CD1c-positive myeloid dendritic cell (primary cell): Measurements from ENCODE around the gene LZTFL1.
"Not testable (repeated sequence)": the region's sequence is repeated elsewhere in the genome, so short reads cannot be mapped to it uniquely, and the experiment has no call there.

Experiments
- DNase-seq: peaks from one replicate; pipeline ENCODE4 v3.0.0-alpha.2; 2016; ENCODE audit errors: extremely low spot score

Gene LZTFL1

DNA sequence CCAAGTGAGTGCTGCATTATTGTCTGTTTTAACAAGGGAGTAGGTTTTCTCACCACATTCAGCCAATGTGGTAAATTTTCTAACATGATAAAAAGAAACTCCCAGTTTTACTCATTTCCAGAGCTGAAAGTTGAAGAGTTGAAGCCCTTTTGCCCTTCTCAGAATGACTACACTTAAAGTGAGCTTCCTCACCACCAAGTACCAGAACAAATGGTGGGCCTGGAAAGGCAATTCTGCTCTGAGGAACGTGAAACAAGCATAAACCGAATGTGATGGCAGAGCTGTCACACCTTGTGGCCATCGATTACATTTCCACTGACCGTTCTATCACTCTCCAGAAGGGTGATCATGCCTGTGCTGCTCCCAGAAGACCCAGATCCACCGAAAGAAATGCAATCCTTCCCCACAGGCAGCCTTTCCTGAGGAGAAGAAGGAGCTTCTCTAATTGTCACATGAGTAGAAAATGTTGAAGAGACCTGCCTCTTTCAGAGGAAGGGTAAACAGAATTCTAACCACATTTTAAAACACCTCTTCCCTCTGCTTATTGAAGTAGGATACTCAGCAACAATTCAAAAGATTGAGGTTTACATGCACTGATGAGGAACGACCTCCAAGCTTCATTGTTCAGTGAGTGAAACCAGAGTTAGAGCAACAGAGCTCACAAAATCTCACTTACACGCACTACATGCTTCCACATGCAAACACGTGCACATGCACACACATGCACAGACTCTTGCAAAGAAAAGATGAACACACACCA, 23.0 kb upstream of the LZTFL1 start:
- DNase-seq = peak; percentile 12

- no peak for DNase-seq
Observed at GRCh38 chr3:45861043-45861719, 19.3 kb upstream of the LZTFL1 start.

DNA sequence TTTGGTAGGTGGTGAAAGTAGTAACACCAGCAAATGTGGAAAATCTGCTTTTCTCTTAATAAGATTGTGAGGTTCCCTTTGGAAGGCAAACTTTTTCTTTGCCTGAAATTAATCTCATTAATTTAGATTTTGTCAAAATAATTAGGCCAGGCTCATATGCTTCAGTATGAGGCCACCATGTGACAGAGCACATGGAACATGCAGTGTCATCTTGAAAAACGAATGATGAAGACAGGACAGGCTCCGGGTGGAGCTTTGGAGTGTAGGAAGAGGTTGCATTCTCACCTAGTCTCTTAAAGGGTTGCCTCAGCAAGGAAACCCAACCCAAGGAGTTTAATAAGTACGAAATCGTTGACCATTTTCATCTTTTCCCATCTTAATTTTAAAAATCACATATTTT, 18.6 kb upstream of the LZTFL1 start:
- no peak for DNase-seq

DNA sequence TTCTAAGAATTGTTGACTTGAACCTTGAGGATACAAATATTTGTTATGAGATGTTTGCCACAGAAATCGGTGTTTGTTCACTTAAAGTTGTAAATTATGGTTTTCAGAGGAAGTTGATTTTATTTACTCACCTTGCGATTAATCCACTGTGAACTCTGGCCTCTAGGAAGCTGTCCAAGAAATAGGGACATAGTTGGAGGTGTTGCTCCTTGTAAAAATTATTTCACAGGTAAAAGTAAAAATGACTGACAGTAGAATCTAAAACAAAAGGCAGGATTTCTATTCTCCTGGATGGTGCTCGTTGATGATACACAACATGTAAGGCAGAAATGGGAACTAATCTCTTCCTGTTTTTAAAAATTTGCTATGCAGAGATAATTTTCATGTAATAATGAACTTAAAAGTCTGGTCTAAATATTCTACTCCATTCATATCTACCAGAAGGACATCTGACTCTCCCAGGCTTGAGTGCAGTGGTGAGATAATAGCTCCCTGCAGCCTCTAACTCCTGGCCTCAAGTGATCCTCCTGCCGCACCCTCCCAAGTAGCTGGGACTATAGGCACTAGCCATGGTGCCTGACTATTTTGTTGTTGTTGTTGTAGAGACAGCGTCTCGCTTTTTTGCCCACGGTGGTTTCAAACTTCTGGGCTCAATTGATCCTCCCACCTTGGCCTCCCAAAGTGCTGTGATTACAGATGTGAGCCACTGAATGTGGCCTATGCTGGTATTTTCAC, 17.1 kb upstream of the LZTFL1 start:
- DNase-seq = peak; percentile 4

DNA sequence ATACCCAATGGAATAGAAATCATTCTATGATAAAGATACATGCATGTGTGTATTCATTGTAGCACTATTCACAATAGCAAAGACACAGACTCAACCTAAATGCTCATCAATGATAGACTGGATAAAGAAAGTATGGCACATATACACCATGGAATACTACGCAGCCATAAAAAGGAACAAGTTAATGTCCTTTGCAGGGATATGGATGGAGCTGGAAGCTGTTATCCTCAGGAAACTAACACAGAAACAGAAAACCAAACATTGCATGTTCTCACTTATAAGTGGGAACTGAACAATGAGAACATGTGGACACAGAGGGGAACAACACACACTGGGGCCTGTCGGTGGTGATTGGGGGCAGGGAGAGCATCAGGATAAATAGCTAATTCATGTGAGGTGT, 15.1 kb upstream of the LZTFL1 start:
- not testable (repeated sequence) for DNase-seq

DNA sequence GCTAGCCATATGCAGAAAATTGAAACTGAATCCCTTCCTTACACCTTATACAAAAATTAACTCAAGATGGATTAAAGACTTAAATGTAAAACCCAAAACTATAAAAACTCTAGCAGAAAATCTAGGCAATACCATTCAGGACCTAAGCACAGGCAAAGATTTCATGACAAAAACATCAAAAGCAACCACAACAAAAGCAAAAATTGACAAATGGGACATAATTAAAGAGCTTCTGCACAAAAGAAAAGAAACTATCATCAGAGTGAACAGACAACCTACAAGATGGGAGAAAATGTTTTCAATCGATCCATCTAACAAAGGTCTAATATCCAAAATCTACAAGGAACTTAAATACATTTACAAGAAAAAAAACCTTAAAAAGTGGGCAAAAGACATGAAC, 14.4 kb upstream of the LZTFL1 start:
- not testable (repeated sequence) for DNase-seq

DNA sequence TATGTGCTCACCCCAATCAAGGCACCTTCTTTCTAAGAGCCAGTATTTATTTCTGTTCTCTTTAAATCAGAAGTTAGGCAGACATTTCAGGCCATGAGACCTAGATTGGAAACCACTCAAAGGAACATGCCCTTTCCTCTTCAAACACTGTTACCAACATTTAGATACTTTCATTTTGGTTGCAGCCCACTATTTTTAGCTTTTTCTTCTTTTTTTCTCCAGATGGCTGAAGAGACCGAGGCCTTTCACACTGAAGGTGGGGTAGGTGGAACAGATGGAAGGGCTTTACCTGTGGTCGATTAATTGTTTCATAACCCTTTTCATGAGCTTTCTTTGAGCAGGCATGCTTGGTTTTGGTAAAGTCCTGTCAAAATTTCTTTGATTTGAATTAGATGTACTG, 10.9 kb upstream of the LZTFL1 start:
- no peak for DNase-seq

- DNase-seq = no peak
Observed at GRCh38 chr3:45848392-45848791, 6.5 kb upstream of the LZTFL1 start.

DNA sequence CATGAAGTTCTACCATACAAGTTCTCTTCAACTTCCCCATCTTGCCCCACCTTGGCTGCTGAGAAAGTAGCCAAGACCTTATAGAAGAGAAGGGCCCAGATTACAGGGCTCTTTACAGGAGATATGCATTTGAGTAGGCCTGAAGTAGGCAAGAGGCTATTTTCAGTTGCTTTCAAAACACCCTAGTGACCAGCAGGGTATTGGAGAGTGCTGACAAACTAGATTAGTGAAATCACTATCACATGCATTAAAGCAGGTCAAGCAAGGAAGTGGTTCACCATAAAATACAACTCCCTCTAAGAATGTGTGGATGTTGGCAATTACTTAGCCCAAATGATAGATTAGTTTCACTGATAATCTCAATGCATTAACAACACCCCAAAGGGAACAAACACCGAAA, 2.7 kb upstream of the LZTFL1 start:
- no peak for DNase-seq

- DNase-seq = no peak
Observed at GRCh38 chr3:45842851-45843625, 1.1 kb upstream of the LZTFL1 start.

DNA sequence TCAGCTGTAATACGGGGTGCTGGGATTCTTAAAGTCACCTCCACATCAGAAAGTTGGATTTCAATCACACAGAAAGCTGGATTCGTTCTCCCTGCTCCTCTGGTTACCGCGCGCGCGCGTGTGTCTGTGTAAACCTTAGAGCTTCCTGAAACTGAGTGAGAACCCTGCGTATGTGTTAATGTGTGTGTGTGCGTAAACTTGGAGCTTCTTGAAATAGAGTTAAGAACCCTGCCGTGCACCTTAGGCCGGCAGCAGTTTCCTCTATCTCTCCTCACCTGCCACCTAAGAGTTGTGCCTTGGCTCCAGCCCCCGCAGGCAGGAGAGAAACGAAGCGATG, 531 bp downstream of the LZTFL1 start:
- DNase-seq = peak; percentile 60

- no peak for DNase-seq
Observed at GRCh38 chr3:45838466-45838865, 3.5 kb downstream of the LZTFL1 start.

- DNase-seq = no peak
Observed at GRCh38 chr3:45832699-45833098, 9.2 kb downstream of the LZTFL1 start.

GRCh38 chr3:45830121-45830520, 11.8 kb downstream of the LZTFL1 start:
- no peak for DNase-seq

GRCh38 chr3:45826908-45827307, 15.0 kb downstream of the LZTFL1 start:
- no peak for DNase-seq

- DNase-seq = no peak
Observed at GRCh38 chr3:45826321-45826720, 15.6 kb downstream of the LZTFL1 start.

DNA sequence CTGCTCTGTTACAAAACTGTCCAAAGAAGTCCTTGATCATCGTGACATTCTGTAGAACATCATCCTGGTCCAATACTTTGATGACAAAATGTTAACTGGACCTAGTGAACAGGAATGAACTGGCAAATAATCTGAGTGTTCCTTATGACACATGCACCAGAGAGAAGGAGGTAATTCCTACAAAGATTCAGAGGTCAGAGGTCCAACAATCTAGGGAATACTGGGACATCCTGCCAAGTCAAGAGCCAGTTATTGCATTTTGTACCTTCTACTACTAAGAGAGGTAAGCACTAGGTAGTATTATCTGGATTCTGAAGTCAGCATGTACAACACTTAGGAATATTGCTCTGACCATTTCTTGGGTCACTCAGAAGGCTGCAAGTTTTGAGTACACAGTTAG, 20.8 kb downstream of the LZTFL1 start:
- no peak for DNase-seq

- DNase-seq = no peak
Observed at GRCh38 chr3:45819543-45819942, 22.4 kb downstream of the LZTFL1 start.

GRCh38 chr3:45817831-45818522, 23.9 kb downstream of the LZTFL1 start:
- DNase-seq = no peak

- no peak for DNase-seq
Observed at GRCh38 chr3:45816544-45816943, 25.4 kb downstream of the LZTFL1 start.

GRCh38 chr3:45814322-45814721, 27.6 kb downstream of the LZTFL1 start:
- DNase-seq = no peak
